Inflammatory macrophage treated with lipopolysaccharide for 4 hours (primary cell): ENCODE data around the gene PLEKHA7.
"Not testable (repeated sequence)": the region's sequence is repeated elsewhere in the genome, so short reads cannot be mapped to it uniquely, and the experiment has no call there.

Experiments
- DNase-seq: peaks from one replicate; pipeline ENCODE4 v3.0.0-alpha.2; 2020

PLEKHA7 gene

DNA sequence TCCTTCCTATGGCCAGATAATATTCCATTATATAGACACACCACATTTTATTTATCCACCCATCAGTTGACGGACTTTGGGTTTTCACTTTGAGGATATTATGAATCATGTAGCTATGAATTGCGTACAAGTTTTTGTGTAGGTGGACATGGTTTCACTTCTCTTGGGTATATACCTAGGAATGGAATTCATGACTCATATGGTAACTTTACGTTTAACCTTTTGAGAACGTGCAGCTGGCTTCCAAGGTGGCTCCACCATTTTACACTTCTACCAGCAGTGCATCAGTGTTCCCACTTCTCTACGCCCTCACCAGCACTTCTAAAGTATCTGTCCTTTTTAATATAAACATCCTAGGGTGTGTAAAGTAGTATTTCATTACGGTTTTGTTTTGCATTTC is 112.0 kb downstream of the PLEKHA7 start:
- DNase-seq = peak; percentile 35

- no peak for DNase-seq
Measured at GRCh38 chr11:16900491-16900890, 113.7 kb downstream of the PLEKHA7 start.

GRCh38 chr11:16899708-16900303 is 114.4 kb downstream of the PLEKHA7 start:
- DNase-seq = no peak

DNA sequence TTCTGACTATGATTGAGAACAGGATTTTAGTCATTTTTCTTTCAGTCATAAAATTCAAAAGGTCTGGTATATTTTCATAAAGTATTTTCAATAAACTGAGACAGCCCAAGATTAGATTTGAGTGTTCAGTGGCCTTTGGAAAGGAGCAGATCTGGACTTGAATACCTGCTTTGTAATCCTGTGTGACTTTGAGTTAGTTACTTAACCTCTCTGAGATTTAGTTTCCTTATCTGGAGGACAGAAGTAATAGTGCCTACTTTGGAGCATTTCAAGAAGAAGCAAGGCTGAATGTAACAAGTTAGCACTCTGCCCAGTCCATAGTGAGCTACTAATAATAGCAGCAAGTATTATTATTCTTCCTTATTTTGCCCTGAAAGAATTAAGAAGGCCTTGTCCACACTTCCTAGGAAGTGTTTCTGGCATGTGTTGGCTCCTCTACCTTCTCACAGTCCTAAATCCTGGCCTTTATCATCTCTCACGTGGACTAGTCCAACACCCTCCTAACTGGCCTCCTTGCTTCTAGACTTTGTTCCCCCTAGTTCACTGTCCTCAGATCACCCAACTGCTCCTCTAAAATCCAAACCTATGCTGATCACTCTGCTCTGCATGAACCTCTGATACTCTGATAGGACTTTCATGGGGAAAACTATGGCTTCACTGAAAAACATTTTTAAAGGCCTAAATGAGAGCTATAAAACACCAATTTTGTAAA is 115.8 kb downstream of the PLEKHA7 start:
- DNase-seq = no peak

DNA sequence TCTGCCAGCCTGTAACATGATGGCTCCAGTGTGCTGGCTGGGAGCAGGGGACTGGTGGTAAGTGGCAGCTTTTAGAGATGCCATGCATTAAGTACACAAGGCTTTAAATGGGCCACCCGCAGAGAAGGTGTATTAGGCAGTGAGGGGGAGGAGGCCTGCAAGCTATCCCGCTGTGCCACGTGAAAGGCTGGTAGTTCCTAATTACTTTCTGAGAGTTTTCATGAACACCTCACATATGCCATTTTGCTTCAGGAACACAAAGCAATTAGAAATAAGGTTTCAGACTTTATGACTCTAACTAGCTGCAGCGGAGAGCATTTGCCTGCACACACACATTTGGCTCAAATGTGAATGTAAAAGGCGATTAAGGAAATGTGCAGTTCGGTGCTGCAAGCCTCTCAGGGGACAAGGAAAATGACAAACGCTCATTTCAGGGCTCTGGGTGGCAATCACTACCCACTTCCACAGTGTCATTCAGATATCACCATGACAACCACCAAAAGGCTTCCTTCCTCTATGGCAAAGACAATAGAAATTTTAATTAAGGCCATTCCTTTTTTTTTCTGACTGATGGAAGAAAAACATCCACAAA is 116.6 kb downstream of the PLEKHA7 start:
- DNase-seq = peak; percentile 59

DNA sequence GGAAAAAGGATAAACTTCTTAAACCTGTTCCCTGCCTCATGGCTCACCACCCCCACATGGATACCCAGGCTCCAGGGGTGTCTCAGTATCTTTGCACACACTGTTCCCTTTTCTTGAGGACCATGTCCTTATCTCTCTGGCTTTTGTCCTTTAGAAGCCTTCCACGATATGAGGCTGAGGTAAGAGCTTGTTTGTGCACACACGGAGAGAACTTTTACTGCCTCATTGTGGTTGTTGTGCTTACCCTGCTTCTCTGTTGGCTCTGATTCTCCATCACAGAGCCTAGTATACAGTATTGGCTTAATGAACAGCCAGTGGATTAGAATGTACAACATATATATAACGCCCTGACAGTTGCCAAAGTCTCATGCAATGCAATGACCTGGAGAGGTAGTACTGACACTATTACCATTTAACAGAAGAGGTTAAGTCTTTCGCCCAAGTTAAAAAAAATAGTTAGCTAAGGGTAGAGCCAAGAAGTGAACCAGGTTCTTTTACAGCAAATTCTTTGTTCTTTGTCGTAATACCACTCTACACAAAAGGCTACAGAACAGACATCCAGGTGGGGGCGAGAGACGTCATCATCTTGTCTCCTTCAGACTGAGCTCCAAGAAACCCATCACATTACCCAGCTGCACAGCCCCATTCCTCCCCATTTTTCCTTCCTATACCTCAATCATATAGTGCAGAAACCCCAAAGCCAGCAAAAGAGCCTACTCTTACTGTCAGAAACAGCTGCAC is 117.3 kb downstream of the PLEKHA7 start:
- DNase-seq = no peak

DNA sequence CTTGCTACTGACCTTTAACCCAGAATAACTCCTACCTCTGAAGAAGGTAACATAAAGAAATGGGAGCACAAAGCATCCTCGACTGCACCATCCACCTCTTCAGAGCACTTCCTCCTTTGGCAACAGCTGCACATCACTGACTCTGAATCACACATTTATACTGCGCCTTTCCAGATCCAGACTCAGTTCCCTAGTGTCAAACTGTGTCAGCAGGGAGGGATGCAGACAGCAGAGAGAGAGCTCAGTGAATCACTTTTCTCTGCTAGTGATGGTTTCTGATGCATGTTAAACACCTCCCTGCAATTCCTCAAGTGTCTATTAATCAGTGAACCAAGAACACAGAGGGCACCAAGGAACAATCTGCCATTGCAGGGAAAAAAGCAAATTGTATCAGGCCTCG is 118.9 kb downstream of the PLEKHA7 start:
- no peak for DNase-seq

GRCh38 chr11:16893456-16894066 is 120.7 kb downstream of the PLEKHA7 start:
- DNase-seq = no peak

- no peak for DNase-seq
Measured at GRCh38 chr11:16891964-16892363, 122.2 kb downstream of the PLEKHA7 start.

DNA sequence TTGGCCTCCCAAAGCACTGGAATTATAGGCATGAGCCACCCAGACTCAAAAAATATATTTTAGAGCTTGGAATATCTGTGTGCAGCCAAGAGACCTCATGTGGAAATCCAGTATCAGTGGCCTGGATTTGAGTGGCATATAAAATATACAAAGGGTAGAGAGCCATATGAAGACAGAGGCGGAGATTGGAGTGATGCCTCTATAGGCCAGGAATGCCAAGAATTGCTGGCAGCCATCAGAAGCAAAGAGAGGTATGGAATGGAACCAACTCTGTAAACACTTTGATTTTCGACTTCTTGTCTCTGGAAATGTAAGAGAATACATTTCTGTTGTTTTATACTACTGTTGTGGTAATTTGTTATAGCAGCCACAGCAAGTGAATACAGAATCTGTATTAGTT is 123.0 kb downstream of the PLEKHA7 start:
- DNase-seq = no peak

DNA sequence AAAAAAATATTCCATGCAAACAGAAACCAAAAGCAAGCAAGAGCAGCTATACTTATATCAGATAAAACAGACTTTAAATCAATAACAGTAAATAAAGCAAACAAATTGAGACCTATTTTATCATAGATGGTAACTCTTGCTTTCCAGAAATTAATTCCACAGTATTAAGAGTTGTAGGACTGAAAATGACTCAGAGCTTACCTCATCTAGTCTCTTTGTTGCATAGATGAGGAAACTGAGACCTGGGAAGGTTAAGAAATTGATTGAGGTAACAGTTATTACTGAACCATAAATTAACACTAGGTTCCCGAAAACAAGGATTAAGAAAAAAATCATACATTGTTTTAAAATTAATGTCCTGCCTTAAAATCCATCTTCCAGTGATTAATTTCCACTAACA is 123.8 kb downstream of the PLEKHA7 start:
- DNase-seq = no peak

GRCh38 chr11:16889905-16890304 is 124.3 kb downstream of the PLEKHA7 start:
- no peak for DNase-seq

GRCh38 chr11:16889010-16889409 is 125.2 kb downstream of the PLEKHA7 start:
- not testable (repeated sequence) for DNase-seq

DNA sequence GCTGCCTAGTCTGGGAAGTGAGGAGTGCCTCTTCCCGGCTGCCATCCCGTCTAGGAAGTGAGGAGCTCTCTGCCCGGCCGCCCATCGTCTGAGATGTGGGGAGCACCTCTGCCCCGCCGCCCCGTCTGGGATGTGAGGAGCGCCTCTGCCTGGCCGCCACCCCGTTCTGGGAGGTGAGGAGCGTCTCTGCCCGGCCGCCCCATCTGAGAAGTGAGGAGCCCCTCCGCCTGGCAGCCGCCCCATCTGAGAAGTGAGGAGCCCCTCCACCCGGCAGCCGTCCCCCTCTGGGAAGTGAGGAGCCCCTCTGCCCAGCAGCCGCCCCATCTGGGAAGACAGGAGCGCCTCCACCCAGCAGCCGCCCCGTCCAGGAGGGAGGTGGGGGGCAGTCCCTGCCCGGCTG is 126.3 kb downstream of the PLEKHA7 start:
- not testable (repeated sequence) for DNase-seq

GRCh38 chr11:16883174-16883573 is 131.0 kb downstream of the PLEKHA7 start:
- DNase-seq = peak; percentile 68

- no peak for DNase-seq
Measured at GRCh38 chr11:16881766-16882165, 132.4 kb downstream of the PLEKHA7 start.

- DNase-seq = peak; percentile 25
Measured at GRCh38 chr11:16881074-16881709, 133.0 kb downstream of the PLEKHA7 start.

- DNase-seq = no peak
Measured at GRCh38 chr11:16880184-16880801, 133.9 kb downstream of the PLEKHA7 start.

DNA sequence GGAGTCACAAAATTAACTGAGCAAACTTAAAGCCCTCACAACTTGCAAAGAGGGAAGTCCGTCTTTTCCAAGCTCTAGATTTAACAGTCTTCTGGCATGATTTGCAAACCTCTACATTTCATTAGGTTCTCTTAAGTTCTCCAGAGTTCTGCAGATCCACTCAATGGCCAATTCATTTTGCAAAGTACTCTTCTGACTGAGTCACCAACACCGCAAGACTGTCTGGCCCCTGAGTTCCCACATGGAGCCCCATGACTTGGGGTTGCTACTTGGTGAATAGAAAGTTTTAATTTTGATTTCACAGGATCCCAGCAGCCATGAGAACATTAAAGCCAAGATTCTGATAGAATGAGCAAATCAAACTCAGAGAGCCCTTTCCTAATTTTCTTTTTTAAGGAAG is 134.5 kb downstream of the PLEKHA7 start:
- peak; percentile 52 for DNase-seq

DNA sequence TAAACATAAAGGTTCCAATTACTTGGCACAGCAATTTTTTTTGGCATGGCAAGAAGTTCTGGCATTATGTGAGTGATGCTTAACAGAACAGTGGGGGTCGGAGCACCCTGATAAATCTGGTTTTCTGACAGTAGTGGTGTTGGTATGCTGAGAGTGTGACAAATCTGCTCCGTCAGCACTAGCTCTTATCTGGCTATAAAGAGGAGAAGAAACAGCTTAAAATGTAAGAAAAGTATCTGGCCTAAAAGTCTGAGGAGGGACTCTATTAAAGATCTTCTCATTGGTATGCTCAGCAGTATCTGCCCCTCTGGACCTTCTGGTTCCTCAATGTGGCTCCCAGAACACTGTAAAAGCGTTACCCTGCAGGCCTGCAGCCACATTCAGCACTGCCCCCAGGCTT is 137.4 kb downstream of the PLEKHA7 start:
- no peak for DNase-seq

- DNase-seq = no peak
Measured at GRCh38 chr11:16876053-16876752, 138.0 kb downstream of the PLEKHA7 start.
